ENCODE measurements around the gene CMC1. TPM values are rescaled to one million over a fixed set of nuclear protein-coding genes. Genes with fewer than 3 reads are reported as not detected.

The CMC1 gene
- total RNA-seq, 2 donors from 2014 or later = 3.3 to 5.6 TPM

- no peaks in the 10 kb centered on the region for H3K9me3 ChIP-seq
- H3K4me3 ChIP-seq = no peak overlapping the region
- no peak overlapping the region for H3K27ac ChIP-seq
- H3K27me3 ChIP-seq (replicated peaks; ENCODE audit: insufficient read depth) = no peaks in the 10 kb centered on the region
- no peaks in the 10 kb centered on the region for H3K36me3 ChIP-seq
- no peaks in the 10 kb centered on the region for H3K4me1 ChIP-seq (ENCODE audit: control insufficient read depth in 1 of 2, low read depth in 2 of 2)
- DNase-seq (ENCODE audit: low spot score) (no peak), ATAC-seq (ENCODE audit: insufficient number of reproducible peaks, low FRiP score, low read depth) (no peak)
- TF ChIP-seq CTCF (IDR thresholded peaks at IDR 0.05) = no peak
These were observed 45.6 kb downstream of the CMC1 start for GRCh38 chr3:28287046-28287445.

- Histone ChIP-seq H3K36me3 (no peaks in the 10 kb centered on the region), H3K27ac (no peak overlapping the region), H3K27me3 (replicated peaks; ENCODE audit: insufficient read depth) (no peaks in the 10 kb centered on the region), H3K9me3 (no peaks in the 10 kb centered on the region), H3K4me3 (no peak overlapping the region), H3K4me1 (ENCODE audit: control insufficient read depth in 1 of 2, low read depth in 2 of 2) (peaks cover 0 to 5% of the 10 kb centered on the region in 2 donors)
- no peak for TF ChIP-seq CTCF (IDR thresholded peaks at IDR 0.05)
- DNase-seq (ENCODE audit: low spot score) (no peak), ATAC-seq (ENCODE audit: insufficient number of reproducible peaks, low FRiP score, low read depth) (no peak)
These were observed 49.5 kb downstream of the CMC1 start for GRCh38 chr3:28290863-28291300.

- Histone ChIP-seq H3K4me1 (ENCODE audit: control insufficient read depth in 1 of 2, low read depth in 2 of 2) (peaks cover 0 to 5% of the 10 kb centered on the region in 2 donors), H3K36me3 (no peaks in the 10 kb centered on the region), H3K27ac (no peak overlapping the region), H3K9me3 (no peaks in the 10 kb centered on the region), H3K4me3 (no peak overlapping the region), H3K27me3 (replicated peaks; ENCODE audit: insufficient read depth) (no peaks in the 10 kb centered on the region)
- DNase-seq (ENCODE audit: low spot score) (no peak), ATAC-seq (ENCODE audit: insufficient number of reproducible peaks, low FRiP score, low read depth) (no peak)
- no peak for TF ChIP-seq CTCF (IDR thresholded peaks at IDR 0.05)
These were observed 50.2 kb downstream of the CMC1 start for GRCh38 chr3:28291577-28291976.

GRCh38 chr3:28292622-28293021 is 51.2 kb downstream of the CMC1 start:
- no peak for ATAC-seq (ENCODE audit: insufficient number of reproducible peaks, low FRiP score, low read depth)

GRCh38 chr3:28294667-28295413 is 53.4 kb downstream of the CMC1 start:
- ATAC-seq (ENCODE audit: insufficient number of reproducible peaks, low FRiP score, low read depth) = no peak
- no peak overlapping the region for H3K4me3 ChIP-seq

More at GRCh38 chr3:28292622-28293021, 51.2 kb downstream of the CMC1 start:
- no peak for DNase-seq (ENCODE audit: low spot score)
- no peaks in the 10 kb centered on the region for H3K36me3 ChIP-seq
- H3K9me3 ChIP-seq = no peaks in the 10 kb centered on the region
- no peaks in the 10 kb centered on the region for H3K27me3 ChIP-seq (replicated peaks; ENCODE audit: insufficient read depth)
- no peak overlapping the region for H3K27ac ChIP-seq
- H3K4me1 ChIP-seq (ENCODE audit: control insufficient read depth in 1 of 2, low read depth in 2 of 2) = peaks cover 0 to 5% of the 10 kb centered on the region in 2 donors
- TF ChIP-seq CTCF (IDR thresholded peaks at IDR 0.05) = no peak
- no peak overlapping the region for H3K4me3 ChIP-seq

More at GRCh38 chr3:28294667-28295413, 53.4 kb downstream of the CMC1 start:
- DNase-seq (ENCODE audit: low spot score) = no peak
- TF ChIP-seq CTCF (IDR thresholded peaks at IDR 0.05) = no peak
- H3K27ac ChIP-seq = no peak overlapping the region
- H3K9me3 ChIP-seq = no peaks in the 10 kb centered on the region
- H3K36me3 ChIP-seq = no peaks in the 10 kb centered on the region
- H3K4me1 ChIP-seq (ENCODE audit: control insufficient read depth in 1 of 2, low read depth in 2 of 2) = peaks cover 0 to 5% of the 10 kb centered on the region in 2 donors
- H3K27me3 ChIP-seq (replicated peaks; ENCODE audit: insufficient read depth) = no peaks in the 10 kb centered on the region

All from thoracic aorta (tissue), 2 donors.